GM23248 (cell line): ENCODE measurements around the gene CLRN1. TPM values are rescaled to one million over a fixed set of nuclear protein-coding genes. Genes with fewer than 3 reads are reported as not detected.

Experiments used
- DNase-seq: peaks from one replicate; pipeline ENCODE4 v3.0.0-alpha.2; 2015
- H2AFZ ChIP-seq: fragments of 200-600 bp; sonication (generic); 2 replicates; pipeline ENCODE4 v1.6.1; 2016; ENCODE audit warnings: antibody characterized with exemption
- H3F3A ChIP-seq: fragments of 200-600 bp; sonication (generic); 2 replicates; pipeline ENCODE4 v1.6.1; 2016; ENCODE audit warnings: mild to moderate bottlenecking, antibody characterized with exemption, mixed run types; ENCODE audit not compliant: insufficient read depth
- H3K27ac ChIP-seq: fragments of 200-600 bp; sonication (generic); 2 replicates; pipeline ENCODE4 v1.5.1; 2016; ENCODE audit warnings: mild to moderate bottlenecking
- H3K27me3 ChIP-seq: fragments of 200-600 bp; sonication (generic); replicated peaks from 2 replicates; pipeline ENCODE4 v1.6.1; 2016; ENCODE audit warnings: mild to moderate bottlenecking; ENCODE audit not compliant: insufficient read depth
- H3K36me3 ChIP-seq: fragments of 200-600 bp; sonication (generic); 2 replicates; pipeline ENCODE4 v1.6.1; 2016; ENCODE audit warnings: low read depth, mild to moderate bottlenecking
- H3K4me1 ChIP-seq: fragments of 200-600 bp; sonication (generic); 2 replicates; pipeline ENCODE4 v1.6.1; 2016; ENCODE audit warnings: mild to moderate bottlenecking; ENCODE audit not compliant: insufficient read depth
- H3K4me2 ChIP-seq: fragments of 200-600 bp; sonication (generic); one replicate; pipeline ENCODE4 v1.6.1; 2016; ENCODE audit warnings: mild to moderate bottlenecking; ENCODE audit not compliant: unreplicated experiment
- H3K4me3 ChIP-seq: fragments of 200-600 bp; sonication (generic); 2 replicates; pipeline ENCODE4 v1.5.1; 2016; ENCODE audit warnings: mild to moderate bottlenecking
- H3K79me2 ChIP-seq: fragments of 200-600 bp; sonication (generic); 2 replicates; pipeline ENCODE4 v1.6.1; 2016; ENCODE audit warnings: mild to moderate bottlenecking; ENCODE audit not compliant: insufficient read depth
- H3K9ac ChIP-seq: fragments of 200-600 bp; sonication (generic); 2 replicates; pipeline ENCODE4 v1.6.1; 2016; ENCODE audit warnings: mild to moderate bottlenecking
- H3K9me2 ChIP-seq: fragments of 200-600 bp; sonication (generic); 2 replicates; pipeline ENCODE4 v1.6.1; 2016; ENCODE audit warnings: mixed run types, mild to moderate bottlenecking, moderate library complexity; ENCODE audit not compliant: insufficient read depth
- H3K9me3 ChIP-seq: fragments of 200-600 bp; sonication (generic); one replicate; pipeline ENCODE4 v1.6.1; 2017; ENCODE audit warnings: low read depth
- H4K20me1 ChIP-seq: fragments of 200-600 bp; sonication (generic); 2 replicates; pipeline ENCODE4 v1.6.0; 2016; ENCODE audit not compliant: insufficient read depth
- EZH2 ChIP-seq: fragments of 200-600 bp; sonication (generic); IDR thresholded peaks from 2 replicates; pipeline ENCODE4 v1.6.1; 2018; ENCODE audit warnings: antibody characterized with exemption, mild to moderate bottlenecking; ENCODE audit not compliant: insufficient read depth, poor library complexity, severe bottlenecking
- EZH2phosphoT487 ChIP-seq: fragments of 200-600 bp; sonication (generic); IDR thresholded peaks from 2 replicates; pipeline ENCODE4 v1.6.1; 2018; ENCODE audit warnings: antibody characterized with exemption, moderate library complexity, mild to moderate bottlenecking, low read depth; ENCODE audit not compliant: insufficient read depth
- WGBS, 2 experiments: methylation state at CpG; one replicate each; pipeline ENCODE4 v1.1.6; 2015 to 2017; ENCODE audit warnings: low lambda C conversion rate in 2 of 2, low coverage in 1 of 2; ENCODE audit errors: missing lambda C conversion rate in 2 of 2; 5-methylcytosine and 5-hydroxymethylcytosine counted together
- in situ Hi-C: fragments of 300-500 bp; cut with MboI; formaldehyde crosslinking; loops from 2 replicates; pipeline ENCODE4 v1.15.0; 2020
- polyA plus RNA-seq: library from polyadenylated mRNA; unstranded; fragments of >200 nt; fragmentation: Nextera tagmentation; extraction: Ambion mirVana; gene quantifications from 2 replicates; pipeline ENCODE4 v1.2.1, GENCODE V29; 2016
- total RNA-seq: library from RNA; depleted of rRNA; stranded (reverse); fragments of >200 nt; shearing (Covaris generic); gene quantifications from 2 replicates; pipeline ENCODE4 v1.2.3, GENCODE V29; 2014

The CLRN1 gene
- total and polyA plus RNA-seq, 2 experiments from 2014 or later: not detected

DNA sequence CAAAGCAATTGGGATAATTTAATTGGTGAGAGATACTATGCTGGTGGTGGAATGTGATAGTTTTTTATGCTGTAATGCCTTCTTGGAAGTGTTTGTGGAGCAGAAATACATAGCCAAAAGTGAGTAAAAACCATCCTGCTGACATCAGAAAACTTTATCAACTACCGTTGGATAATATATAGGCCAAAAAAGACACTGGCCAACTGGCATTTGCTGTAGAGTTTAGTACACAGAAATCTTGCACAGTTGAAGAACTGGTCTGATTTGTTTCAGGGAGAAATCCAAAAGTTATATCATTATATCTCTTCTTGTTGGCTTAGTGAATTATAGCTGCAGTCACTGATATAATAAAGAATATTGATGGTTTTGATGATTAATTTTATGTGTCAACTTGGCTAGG lies 66.8 kb downstream of the CLRN1 start:
- peaks cover 82% of the 10 kb centered on the region for H3K27me3 ChIP-seq
- H3K9me3 ChIP-seq: no peaks in the 10 kb centered on the region
- DNase-seq: no peak
- no peaks in the 10 kb centered on the region for H3K9me2 ChIP-seq
- no peaks in the 10 kb centered on the region for H4K20me1 ChIP-seq
- H2AFZ ChIP-seq: no peak overlapping the region
- H3K9ac ChIP-seq: no peak overlapping the region
- H3F3A ChIP-seq: no peaks in the 10 kb centered on the region
- H3K27ac ChIP-seq: no peak overlapping the region
- H3K79me2 ChIP-seq: no peaks in the 10 kb centered on the region
- 59 to 63% methylated on average over 1 of the region's 1 CpG for WGBS, 2 experiments
- no peak overlapping the region for H3K4me3 ChIP-seq
- no peaks in the 10 kb centered on the region for H3K36me3 ChIP-seq
- no peaks in the 10 kb centered on the region for H3K4me1 ChIP-seq
- H3K4me2 ChIP-seq: no peak overlapping the region
- no peak for TF ChIP-seq EZH2phosphoT487
- TF ChIP-seq EZH2: no peak
- in situ Hi-C loops: no loop called here

DNA sequence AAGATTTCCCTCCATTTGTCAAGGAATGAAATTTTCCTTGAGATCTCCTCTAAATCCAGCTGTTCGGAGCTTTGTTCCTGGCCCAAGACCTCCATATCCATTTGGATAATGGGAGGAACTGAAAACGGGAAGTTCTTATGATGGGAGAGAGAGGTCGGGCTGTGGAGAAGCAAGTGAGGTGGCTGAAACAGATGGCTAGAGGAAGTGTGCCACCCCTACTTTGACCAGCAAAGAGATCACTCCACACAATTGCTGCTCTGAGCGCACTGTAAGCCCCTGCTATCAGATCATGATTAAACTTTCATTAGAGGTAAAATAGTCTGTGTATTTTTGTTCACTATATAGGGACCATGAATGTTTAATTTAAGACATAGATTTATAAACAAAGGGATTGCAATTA lies 67.2 kb downstream of the CLRN1 start, which contains the start of gene MINDY4B:
Gene MINDY4B (minus strand): TSS at position 101 of the 400 bp plus-strand sequence. CDS start 0 bp downstream, at position 101.
- H3K27ac ChIP-seq: no peak within 1 kb of the TSS
- H3K4me3 ChIP-seq: no peak within 1 kb of the TSS
- no peaks in the 10 kb centered on the region for H3K4me1 ChIP-seq
- no peaks in the 10 kb centered on the region for H3K9me2 ChIP-seq
- WGBS, 2 experiments: 66 to 69% methylated on average over 4 of the region's 4 CpGs
- no peak for DNase-seq
- no peak within 1 kb of the TSS for H3K9ac ChIP-seq
- no peak within 1 kb of the TSS for H3K4me2 ChIP-seq
- H3K79me2 ChIP-seq: no peaks in the 10 kb centered on the region
- TF ChIP-seq EZH2phosphoT487 (no peak), EZH2 (no peak)
- no peaks in the 10 kb centered on the region for H3F3A ChIP-seq
- no peaks in the 10 kb centered on the region for H3K36me3 ChIP-seq
- H3K27me3 ChIP-seq: peaks cover 82% of the 10 kb centered on the region
- H2AFZ ChIP-seq: no peak within 1 kb of the TSS
- H3K9me3 ChIP-seq: no peaks in the 10 kb centered on the region
- H4K20me1 ChIP-seq: no peaks in the 10 kb centered on the region
- in situ Hi-C loops: no loop called here

DNA sequence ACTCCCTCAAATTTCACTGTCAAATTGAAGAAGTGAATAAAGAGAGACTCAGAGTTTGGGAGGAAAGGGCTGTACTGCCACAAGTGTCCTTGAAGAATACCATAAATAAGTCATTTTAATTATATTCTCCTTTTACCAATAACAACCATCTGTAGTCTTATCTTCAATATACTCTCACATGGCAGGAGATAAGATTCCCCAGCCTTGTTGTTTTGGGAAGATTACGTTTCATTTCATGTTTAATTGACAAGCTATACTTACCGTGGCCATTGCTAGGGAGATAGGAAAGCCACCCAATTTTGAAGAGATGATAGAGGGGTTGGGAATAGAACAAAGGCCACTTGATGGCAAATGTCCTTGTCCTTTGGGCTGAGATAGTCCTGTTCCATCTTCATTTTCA lies 69.5 kb downstream of the CLRN1 start:
- Histone ChIP-seq H3F3A (no peaks in the 10 kb centered on the region), H3K9me3 (no peaks in the 10 kb centered on the region), H3K4me3 (no peak overlapping the region), H3K9ac (no peak overlapping the region), H2AFZ (no peak overlapping the region), H4K20me1 (no peaks in the 10 kb centered on the region), H3K36me3 (no peaks in the 10 kb centered on the region), H3K4me1 (no peaks in the 10 kb centered on the region), H3K4me2 (no peak overlapping the region), H3K79me2 (no peaks in the 10 kb centered on the region), H3K9me2 (no peaks in the 10 kb centered on the region), H3K27me3 (peaks cover 60% of the 10 kb centered on the region), H3K27ac (no peak overlapping the region)
- DNase-seq: no peak
- in situ Hi-C loops: no loop called here
- TF ChIP-seq EZH2phosphoT487 (no peak), EZH2 (no peak)
- 49 to 51% methylated on average over 2 of the region's 2 CpGs for WGBS, 2 experiments

DNA sequence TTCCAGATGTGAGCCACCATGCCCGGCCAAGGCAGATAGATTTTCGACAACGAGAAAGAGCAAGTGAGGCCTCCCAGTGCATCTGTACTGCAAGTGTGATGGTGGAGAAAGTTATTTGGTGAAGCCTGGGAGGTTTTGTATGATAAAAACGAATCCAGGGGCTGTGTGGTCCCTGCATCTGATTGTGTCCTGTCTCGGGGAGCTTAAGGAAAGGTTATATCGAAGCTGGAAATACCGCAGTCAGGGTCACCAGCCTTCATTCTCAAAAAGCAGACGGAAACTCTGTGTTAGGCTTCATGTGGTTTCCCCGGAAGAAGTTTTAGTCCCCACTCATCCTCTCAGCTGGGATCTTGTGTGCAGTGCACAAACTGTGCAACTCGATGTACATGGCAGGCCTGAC lies 70.7 kb downstream of the CLRN1 start:
- Histone ChIP-seq H3K4me2 (no peak overlapping the region), H3F3A (no peaks in the 10 kb centered on the region), H3K9me3 (no peaks in the 10 kb centered on the region), H3K27ac (no peak overlapping the region), H3K36me3 (no peaks in the 10 kb centered on the region), H4K20me1 (no peaks in the 10 kb centered on the region), H3K4me1 (no peaks in the 10 kb centered on the region), H3K27me3 (peaks cover 52% of the 10 kb centered on the region), H2AFZ (no peak overlapping the region), H3K9ac (no peak overlapping the region), H3K9me2 (no peaks in the 10 kb centered on the region), H3K4me3 (no peak overlapping the region), H3K79me2 (no peaks in the 10 kb centered on the region)
- TF ChIP-seq EZH2 (no peak), EZH2phosphoT487 (no peak)
- no peak for DNase-seq
- in situ Hi-C loops: no loop called here
- 61 to 65% methylated on average over 10 of the region's 10 CpGs for WGBS, 2 experiments

DNA sequence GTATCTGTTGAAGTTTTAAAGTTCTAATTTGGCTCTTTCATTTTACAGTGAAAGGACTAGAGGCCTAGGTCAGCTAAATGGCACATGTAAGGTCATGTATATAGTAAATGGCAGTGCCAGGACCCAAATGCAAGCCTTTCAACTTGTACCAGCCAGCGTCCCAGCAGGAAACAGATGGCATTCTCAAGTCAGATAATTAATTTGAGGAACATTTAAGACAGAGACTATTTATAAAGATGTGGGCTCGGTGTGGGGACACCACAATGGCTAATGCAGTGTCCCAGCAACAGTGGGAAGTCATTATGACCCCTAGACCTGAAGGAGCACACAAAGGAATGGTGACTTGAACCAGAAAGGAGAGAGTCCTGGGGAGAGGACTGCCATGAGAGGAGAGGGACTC lies 73.4 kb downstream of the CLRN1 start:
- Histone ChIP-seq H3K27me3 (peaks cover 39% of the 10 kb centered on the region), H3K27ac (no peak overlapping the region), H2AFZ (no peak overlapping the region), H3K36me3 (no peaks in the 10 kb centered on the region), H3K9ac (no peak overlapping the region), H3K79me2 (no peaks in the 10 kb centered on the region), H3K4me2 (no peak overlapping the region), H4K20me1 (no peaks in the 10 kb centered on the region), H3K9me3 (no peaks in the 10 kb centered on the region), H3F3A (no peaks in the 10 kb centered on the region), H3K4me1 (no peaks in the 10 kb centered on the region), H3K4me3 (no peak overlapping the region), H3K9me2 (no peaks in the 10 kb centered on the region)
- 27 to 28% methylated on average over 2 of the region's 2 CpGs for WGBS, 2 experiments
- DNase-seq: no peak
- in situ Hi-C loops: no loop called here
- TF ChIP-seq EZH2phosphoT487 (no peak), EZH2 (no peak)
